Memory B cell (primary cell): ENCODE results near the gene PJA2.

ENCODE experiments used
- ATAC-seq: fragments of 150-1000 bp; cut with Tn5 transposase; 2 replicates; pipeline ENCODE4 v1.10.0; 2021; ENCODE audit warnings: low read depth, mild to moderate bottlenecking, moderate library complexity
- DNase-seq, 2 donors: peaks; one replicate each; pipeline ENCODE4 v3.0.0; 2022; ENCODE audit warnings: low spot score in 2 of 2
- H3K27ac Mint-ChIP-seq: one replicate; pipeline ENCODE4 v1.8.0; 2022; ENCODE audit warnings: mild to moderate bottlenecking, moderate library complexity, mixed read lengths
- H3K27me3 Mint-ChIP-seq: one replicate; pipeline ENCODE4 v1.8.0; 2022; ENCODE audit warnings: mixed read lengths
- H3K36me3 Mint-ChIP-seq: one replicate; pipeline ENCODE4 v1.8.0; 2022; ENCODE audit warnings: mild to moderate bottlenecking, mixed read lengths
- H3K4me1 Mint-ChIP-seq: one replicate; pipeline ENCODE4 v1.8.0; 2022; ENCODE audit warnings: mixed read lengths
- H3K4me3 Mint-ChIP-seq: one replicate; pipeline ENCODE4 v1.8.0; 2022; ENCODE audit warnings: mild to moderate bottlenecking, moderate library complexity, mixed read lengths
- H3K9me3 Mint-ChIP-seq: one replicate; pipeline ENCODE4 v1.8.0; 2022; ENCODE audit warnings: mixed read lengths

Gene PJA2

DNA sequence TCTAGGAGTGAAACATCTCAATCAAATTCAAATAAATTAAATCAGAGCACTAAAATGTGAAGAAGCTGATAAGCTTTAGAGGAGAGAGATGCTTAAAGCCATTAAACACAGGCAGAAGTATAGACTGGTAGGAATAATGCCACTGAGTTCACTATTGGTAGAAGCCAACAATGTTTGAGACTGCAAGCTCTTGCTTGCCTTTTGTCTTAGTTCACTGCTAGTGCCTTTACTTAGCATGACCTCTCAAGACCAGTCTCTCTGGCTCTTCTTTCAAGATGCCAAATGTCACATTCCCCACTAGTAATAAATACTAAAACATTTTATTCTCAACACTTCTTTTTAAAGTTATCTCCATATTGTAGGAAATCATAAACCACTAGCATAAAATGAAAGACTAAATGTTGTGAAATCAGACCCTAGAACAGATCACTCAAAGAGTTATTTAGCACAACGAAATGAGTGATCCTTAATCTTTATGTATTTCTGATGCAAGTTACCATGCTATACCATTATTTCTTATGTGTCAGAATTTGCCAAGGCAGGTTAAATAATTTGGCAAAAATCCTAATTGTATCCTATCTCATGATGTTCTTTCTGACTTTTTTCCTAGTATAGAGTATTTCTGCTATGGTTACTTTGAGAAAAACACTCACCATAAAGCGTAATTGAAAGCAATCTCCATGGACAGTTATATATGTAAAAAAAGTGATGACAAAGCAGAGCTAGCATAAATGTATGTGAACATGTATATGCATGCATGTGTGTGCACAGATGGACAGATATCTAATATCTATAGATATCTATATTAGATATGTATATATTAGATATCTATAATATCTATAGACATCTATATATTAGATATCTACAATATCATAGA lies 57.5 kb downstream of the PJA2 start:
- H3K4me3 Mint-ChIP-seq = no peak overlapping the region
- no peaks in the 10 kb centered on the region for H3K9me3 Mint-ChIP-seq
- peaks cover 14% of the 10 kb centered on the region for H3K36me3 Mint-ChIP-seq
- ATAC-seq (no peak), DNase-seq (no peak)
- H3K27me3 Mint-ChIP-seq = no peaks in the 10 kb centered on the region
- peaks cover 3% of the 10 kb centered on the region for H3K4me1 Mint-ChIP-seq
- peak overlapping the region; percentile 20 for H3K27ac Mint-ChIP-seq

DNA sequence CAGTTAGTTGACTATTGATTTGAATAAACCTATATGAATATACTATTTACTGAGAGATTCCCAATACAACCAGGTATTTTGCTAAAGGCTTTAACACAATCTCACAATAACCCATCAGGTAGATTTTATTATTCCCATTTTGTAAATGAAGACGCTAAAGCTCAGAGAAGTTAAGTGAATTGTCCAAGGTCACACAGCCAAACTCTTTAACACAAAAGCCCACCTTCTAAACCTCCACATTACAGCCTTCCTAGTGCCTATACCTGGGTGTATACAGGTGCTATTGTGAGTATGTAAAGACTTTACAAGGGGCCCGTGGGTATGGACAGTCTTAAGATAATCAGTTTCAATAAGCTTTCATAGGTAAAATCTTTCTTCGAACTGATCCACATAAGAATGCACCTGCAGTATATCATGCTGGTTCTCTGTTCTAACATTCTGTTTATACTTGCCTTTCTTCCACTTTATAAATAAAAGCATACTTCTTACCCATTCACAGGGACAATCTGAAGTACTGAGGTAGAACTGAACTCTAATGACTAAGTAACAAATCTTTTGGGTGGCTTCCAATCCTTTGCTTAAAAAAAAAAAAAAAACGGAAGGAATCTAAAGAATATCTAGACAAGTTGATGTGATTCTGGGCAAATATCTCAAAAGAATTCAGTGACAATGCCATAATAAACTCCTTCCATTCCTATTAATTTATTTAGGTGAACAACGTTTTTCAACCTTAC lies 59.1 kb downstream of the PJA2 start:
- Mint-ChIP-seq H3K27ac (no peak overlapping the region), H3K4me3 (no peak overlapping the region), H3K36me3 (peaks cover 23% of the 10 kb centered on the region), H3K9me3 (no peaks in the 10 kb centered on the region), H3K27me3 (no peaks in the 10 kb centered on the region), H3K4me1 (peaks cover 3% of the 10 kb centered on the region)
- ATAC-seq (no peak), DNase-seq (no peak)

DNA sequence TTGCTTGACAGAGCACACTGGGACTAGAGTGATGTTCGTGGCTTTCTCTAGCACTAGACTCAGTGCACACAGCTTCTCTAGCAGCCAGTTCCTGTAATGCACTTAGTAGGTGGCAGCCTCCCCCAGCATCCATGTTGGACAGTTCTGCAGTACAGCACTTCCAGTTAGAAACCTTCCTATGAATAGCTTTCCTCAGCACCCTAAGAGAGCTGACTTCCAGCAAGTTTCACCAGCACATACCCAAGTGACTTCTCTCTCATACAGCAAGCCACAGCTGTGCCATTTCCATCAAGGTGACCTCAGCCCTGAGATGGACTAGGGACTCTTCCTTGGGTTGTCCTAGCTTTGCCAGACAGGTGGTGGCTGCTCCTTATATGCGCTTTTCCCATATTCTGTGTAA lies 60.4 kb downstream of the PJA2 start:
- no peaks in the 10 kb centered on the region for H3K9me3 Mint-ChIP-seq
- H3K4me1 Mint-ChIP-seq = peaks cover 3% of the 10 kb centered on the region
- H3K27ac Mint-ChIP-seq = peak overlapping the region; percentile 21
- H3K36me3 Mint-ChIP-seq = peaks cover 23% of the 10 kb centered on the region
- no peak overlapping the region for H3K4me3 Mint-ChIP-seq
- ATAC-seq (no peak), DNase-seq (no peak)
- H3K27me3 Mint-ChIP-seq = no peaks in the 10 kb centered on the region

- ATAC-seq (no peak), DNase-seq (no peak)
- Mint-ChIP-seq H3K36me3 (peaks cover 23% of the 10 kb centered on the region), H3K9me3 (no peaks in the 10 kb centered on the region), H3K4me3 (no peak overlapping the region), H3K27ac (no peak overlapping the region), H3K27me3 (no peaks in the 10 kb centered on the region), H3K4me1 (peaks cover 3% of the 10 kb centered on the region)
These were observed 62.4 kb downstream of the PJA2 start for GRCh38 chr5:109347252-109347888.

- H3K36me3 Mint-ChIP-seq = peaks cover 23% of the 10 kb centered on the region
- no peak overlapping the region for H3K27ac Mint-ChIP-seq
- no peaks in the 10 kb centered on the region for H3K27me3 Mint-ChIP-seq
- no peak overlapping the region for H3K4me3 Mint-ChIP-seq
- H3K9me3 Mint-ChIP-seq = no peaks in the 10 kb centered on the region
- ATAC-seq (no peak), DNase-seq (no peak)
- H3K4me1 Mint-ChIP-seq = peaks cover 3% of the 10 kb centered on the region
These were observed 64.1 kb downstream of the PJA2 start for GRCh38 chr5:109345699-109346098.

DNA sequence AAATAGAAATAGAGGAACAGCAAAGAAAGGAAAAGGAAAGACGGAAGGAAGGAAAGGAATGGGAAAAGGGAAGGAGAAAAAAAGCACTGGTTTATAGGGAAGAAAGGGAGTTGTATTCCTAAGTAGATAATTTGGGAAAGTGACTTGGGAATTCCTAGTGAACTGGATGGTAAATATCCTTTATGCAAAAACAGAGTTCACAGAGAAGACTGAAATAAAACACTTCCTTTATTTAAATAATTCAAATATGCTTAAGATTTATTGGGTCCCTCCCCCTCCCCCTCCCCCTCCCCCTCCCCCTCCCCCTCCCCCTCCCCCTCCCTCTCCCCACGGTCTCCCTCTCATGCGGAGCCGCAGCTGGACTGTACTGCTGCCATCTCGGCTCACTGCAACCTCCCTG lies 69.4 kb downstream of the PJA2 start:
- H3K27me3 Mint-ChIP-seq = no peaks in the 10 kb centered on the region
- no peak overlapping the region for H3K27ac Mint-ChIP-seq
- no peaks in the 10 kb centered on the region for H3K9me3 Mint-ChIP-seq
- H3K4me3 Mint-ChIP-seq = no peak overlapping the region
- ATAC-seq (no peak), DNase-seq (no peak)
- peaks cover 22% of the 10 kb centered on the region for H3K36me3 Mint-ChIP-seq
- H3K4me1 Mint-ChIP-seq = no peaks in the 10 kb centered on the region

- DNase-seq (no peak), ATAC-seq (no peak)
- H3K27me3 Mint-ChIP-seq = no peaks in the 10 kb centered on the region
- H3K4me1 Mint-ChIP-seq = no peaks in the 10 kb centered on the region
- H3K4me3 Mint-ChIP-seq = no peak overlapping the region
- H3K36me3 Mint-ChIP-seq = peaks cover 23% of the 10 kb centered on the region
- no peaks in the 10 kb centered on the region for H3K9me3 Mint-ChIP-seq
- H3K27ac Mint-ChIP-seq = no peak overlapping the region
These were observed 74.7 kb downstream of the PJA2 start for GRCh38 chr5:109335114-109335513.

GRCh38 chr5:109334056-109334455 lies 75.7 kb downstream of the PJA2 start:
- no peaks in the 10 kb centered on the region for H3K9me3 Mint-ChIP-seq
- ATAC-seq (no peak), DNase-seq (no peak)
- no peak overlapping the region for H3K27ac Mint-ChIP-seq
- no peaks in the 10 kb centered on the region for H3K27me3 Mint-ChIP-seq
- H3K4me1 Mint-ChIP-seq = no peaks in the 10 kb centered on the region
- H3K4me3 Mint-ChIP-seq = no peak overlapping the region
- H3K36me3 Mint-ChIP-seq = peaks cover 24% of the 10 kb centered on the region

DNA sequence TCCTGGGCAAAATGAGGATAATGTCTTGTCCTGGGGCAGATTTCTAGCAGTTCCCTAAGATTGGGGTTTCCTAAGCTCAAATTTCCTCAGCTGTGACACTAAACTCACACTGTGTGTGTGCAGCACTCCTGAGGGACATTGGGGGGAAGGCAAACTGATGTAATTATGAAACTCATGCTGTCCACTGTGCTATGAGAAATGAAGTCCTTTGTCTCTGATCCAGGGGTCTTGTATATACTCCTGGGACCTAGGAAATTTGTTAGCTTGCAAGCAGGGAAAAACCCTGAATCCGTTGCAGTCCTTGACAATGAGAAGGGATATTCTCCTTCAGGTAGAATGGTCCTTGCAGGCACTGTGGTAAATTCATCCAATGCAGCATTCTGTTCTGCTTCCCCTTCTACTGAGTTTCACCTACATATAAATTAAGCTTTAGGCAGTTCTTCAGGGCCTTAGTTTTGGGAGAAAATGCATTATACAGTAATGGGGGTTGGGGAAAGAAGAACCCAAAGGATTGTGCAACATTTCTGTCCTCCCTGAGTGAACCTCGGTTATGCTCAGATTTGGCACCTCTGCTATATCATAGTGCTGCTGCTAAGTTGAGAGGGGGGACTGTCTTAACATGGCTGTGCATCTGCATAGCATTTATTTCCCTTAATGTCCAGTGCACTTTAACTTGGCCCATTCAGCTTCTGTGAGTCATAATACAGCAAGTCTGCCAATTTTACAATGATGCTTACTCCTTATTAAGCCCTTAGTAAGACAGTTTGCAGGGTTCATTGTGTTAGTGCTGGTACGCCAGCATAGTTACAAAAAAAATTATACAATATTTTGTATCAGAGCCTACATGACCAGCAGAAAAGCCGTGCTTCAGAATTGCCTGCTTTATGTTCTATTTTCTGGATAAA lies 80.2 kb downstream of the PJA2 start:
- H3K27ac Mint-ChIP-seq = no peak overlapping the region
- H3K9me3 Mint-ChIP-seq = no peaks in the 10 kb centered on the region
- H3K4me1 Mint-ChIP-seq = no peaks in the 10 kb centered on the region
- ATAC-seq (no peak), DNase-seq (no peak)
- H3K27me3 Mint-ChIP-seq = no peaks in the 10 kb centered on the region
- H3K4me3 Mint-ChIP-seq = no peak overlapping the region
- peaks cover 27% of the 10 kb centered on the region for H3K36me3 Mint-ChIP-seq

DNA sequence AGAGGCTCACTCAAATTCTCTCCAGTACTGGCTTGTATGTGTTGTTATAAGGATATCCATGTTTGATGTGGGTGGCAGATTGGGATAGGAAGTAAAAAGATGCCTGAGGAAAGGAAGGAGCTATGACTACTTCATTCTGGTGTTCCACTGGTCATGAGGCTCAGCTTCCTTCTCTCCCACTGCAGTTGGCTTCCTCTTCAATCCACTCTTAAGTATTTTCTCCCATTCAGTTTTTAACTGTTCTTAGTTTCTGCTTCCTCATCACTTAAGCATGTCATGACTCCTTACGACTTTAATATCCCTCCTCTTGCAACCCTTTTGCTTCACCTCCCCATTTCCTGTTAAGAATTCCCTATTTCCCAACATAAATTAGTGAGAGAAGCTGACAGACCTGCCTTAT lies 81.1 kb downstream of the PJA2 start:
- Mint-ChIP-seq H3K4me1 (no peaks in the 10 kb centered on the region), H3K9me3 (no peaks in the 10 kb centered on the region), H3K27ac (peak overlapping the region; percentile 17), H3K4me3 (no peak overlapping the region), H3K27me3 (no peaks in the 10 kb centered on the region), H3K36me3 (peaks cover 27% of the 10 kb centered on the region)
- DNase-seq (no peak), ATAC-seq (no peak)

DNA sequence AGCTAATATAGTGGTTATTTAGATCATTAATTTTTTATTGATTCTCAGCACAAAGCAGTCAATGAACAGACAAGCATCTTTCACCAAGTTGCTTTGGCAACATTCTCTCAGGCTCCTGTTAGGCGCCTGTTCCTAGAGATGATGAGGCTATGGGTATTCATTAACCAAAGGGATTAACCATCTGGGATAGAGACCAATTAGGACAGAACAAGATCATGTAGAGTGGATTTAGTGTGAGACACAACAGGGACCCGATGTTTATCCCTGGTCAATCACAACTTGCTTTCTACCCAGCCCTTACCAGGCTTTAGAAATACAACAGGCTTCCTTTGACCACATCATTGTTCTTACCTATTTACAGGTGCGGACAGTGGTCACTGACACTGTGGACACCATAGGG lies 82.2 kb downstream of the PJA2 start:
- ATAC-seq (no peak), DNase-seq (no peak)
- H3K27me3 Mint-ChIP-seq = no peaks in the 10 kb centered on the region
- no peaks in the 10 kb centered on the region for H3K4me1 Mint-ChIP-seq
- H3K9me3 Mint-ChIP-seq = no peaks in the 10 kb centered on the region
- H3K36me3 Mint-ChIP-seq = peaks cover 20% of the 10 kb centered on the region
- H3K27ac Mint-ChIP-seq = no peak overlapping the region
- no peak overlapping the region for H3K4me3 Mint-ChIP-seq

GRCh38 chr5:109326919-109327318 lies 82.9 kb downstream of the PJA2 start:
- DNase-seq (no peak), ATAC-seq (no peak)
- Mint-ChIP-seq H3K9me3 (no peaks in the 10 kb centered on the region), H3K27ac (no peak overlapping the region), H3K27me3 (no peaks in the 10 kb centered on the region), H3K4me3 (no peak overlapping the region), H3K36me3 (peaks cover 20% of the 10 kb centered on the region), H3K4me1 (no peaks in the 10 kb centered on the region)

DNA sequence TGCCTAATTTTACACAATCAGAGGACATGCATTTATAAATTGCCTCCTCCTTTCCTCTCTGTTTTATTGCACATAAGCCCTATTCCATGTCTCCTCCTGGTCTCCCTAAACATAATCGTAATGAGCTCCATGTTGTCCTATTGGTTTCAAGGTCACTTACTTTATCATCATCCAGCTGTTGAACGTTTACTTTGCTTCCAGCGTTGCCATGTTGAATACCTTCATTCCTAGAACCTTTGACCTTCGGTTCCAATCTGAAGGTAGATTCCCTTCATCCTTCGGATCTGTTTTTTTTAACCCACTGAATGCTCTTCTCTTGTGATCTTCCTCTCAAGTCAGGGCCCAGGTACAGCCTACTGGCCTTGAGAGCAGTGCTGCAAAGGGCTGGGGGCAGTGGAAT lies 84.3 kb downstream of the PJA2 start:
- Mint-ChIP-seq H3K36me3 (peaks cover 22% of the 10 kb centered on the region), H3K27ac (no peak overlapping the region), H3K9me3 (no peaks in the 10 kb centered on the region), H3K4me1 (peaks cover under 1% of the 10 kb centered on the region), H3K27me3 (no peaks in the 10 kb centered on the region), H3K4me3 (no peak overlapping the region)
- DNase-seq (no peak), ATAC-seq (no peak)
